Activated naive CD4-positive, alpha-beta T cell treated with anti-CD3 and anti-CD28 coated beads, Interleukin-2, amount 50 U/mL, for 16 hours (primary cell): Measurements from ENCODE around the gene GRIN2C.

Experiments
- DNase-seq: peaks from one replicate; pipeline ENCODE4 v3.0.0-alpha.2; 2020

The GRIN2C gene

DNA sequence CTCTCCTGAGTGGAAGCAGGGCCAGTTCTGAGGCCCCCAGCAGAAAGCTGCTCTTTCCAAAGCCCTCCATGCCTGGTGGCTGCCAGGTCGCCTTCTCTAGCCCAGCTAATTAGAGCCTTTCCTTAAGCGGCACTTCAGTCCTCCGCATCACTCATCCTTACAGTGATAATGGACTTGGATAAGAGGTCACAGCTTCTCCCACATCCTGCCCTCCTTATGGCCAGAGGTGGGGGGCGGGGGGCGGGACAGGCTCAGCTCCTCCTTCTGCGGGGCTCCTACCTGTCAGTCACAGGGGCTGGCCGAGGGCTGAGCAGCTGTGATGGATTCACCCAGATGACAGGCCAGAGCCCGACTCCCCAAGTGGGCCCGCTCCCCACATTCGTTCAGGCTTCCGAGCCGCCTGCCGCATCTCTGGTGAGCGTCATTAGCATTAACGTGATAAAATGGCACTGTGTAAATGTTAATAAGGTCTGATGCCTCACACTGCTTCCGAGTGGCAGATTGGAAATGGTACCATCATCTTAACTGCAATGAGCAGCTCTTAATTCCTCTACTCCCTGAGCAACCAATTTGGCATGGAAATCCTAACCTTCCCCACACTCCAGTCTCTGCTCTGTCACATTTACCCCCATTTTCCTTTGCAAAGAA lies 41.3 kb downstream of the GRIN2C start:
- no peak for DNase-seq

DNA sequence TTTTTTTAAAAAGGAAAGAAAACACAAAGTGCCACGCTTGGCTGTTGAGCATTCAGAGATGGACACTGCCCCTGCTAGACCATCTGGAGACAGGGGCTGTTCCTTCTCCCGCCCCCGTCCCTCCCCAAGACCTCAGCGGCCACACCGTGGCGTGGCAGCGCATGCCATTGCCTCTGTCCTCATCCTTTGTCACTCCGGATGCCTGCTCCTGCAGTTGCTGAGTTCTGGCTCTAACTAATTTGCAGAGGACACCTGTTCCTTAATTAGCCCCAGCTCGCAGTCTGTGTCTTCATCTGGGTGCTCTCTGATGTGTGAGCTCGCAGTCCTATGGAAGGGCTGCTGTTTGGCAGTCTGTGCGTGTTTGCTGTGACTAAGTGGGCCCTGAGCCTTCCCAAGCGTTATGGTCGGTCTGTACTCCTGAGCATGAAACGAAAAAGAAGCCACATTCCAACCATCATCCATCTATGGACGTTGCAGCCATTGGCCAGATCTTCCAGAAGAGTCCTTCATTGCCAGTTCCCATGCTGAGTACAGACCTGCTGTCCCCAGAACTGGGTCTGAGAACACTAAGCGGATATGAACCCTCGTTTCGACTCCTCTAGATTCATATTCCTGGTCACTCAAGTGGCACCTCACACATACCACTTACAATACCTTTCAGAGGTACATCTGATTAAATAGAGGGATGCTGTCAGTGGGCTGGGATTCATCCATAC lies 42.6 kb downstream of the GRIN2C start:
- no peak for DNase-seq

DNA sequence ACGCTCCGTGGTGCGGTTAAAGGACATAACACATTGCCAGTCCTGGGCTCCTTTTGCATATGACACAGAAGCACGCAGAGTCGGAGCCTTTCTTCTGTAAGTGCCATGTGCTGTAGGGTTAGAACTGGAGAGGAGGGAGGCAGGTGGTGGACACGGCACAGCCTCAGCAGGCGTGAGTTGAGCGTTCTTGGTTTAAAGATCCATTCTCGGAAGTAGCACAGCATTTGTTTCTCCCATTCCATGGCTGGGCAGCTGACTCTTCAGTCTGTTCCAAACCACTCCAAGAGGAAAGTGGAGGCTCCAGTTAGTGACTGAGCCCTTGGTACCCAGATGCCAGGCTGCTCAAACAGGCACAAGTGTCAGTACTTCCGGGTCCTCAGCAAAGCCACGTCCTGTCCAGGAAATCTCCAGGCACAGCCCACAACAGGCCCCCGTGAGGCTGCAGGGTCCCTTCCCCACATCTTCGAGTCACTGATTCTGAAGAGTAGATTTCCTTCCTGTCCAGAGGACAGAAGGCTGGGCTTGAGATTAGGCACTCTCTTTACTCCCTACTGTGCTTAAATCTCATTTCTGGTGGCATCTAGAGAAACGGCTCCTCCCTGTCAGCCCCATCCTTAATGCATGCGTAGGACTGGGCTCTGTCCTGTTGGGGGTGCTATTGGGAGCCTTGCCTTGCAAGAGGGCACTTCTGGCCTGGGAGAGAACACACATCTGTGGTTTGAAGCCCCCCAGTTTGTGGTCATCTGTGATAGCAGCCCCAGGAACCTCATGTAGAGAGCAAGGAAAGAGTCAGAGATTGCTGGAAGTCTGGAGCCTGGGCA lies 43.9 kb downstream of the GRIN2C start:
- DNase-seq = no peak

DNA sequence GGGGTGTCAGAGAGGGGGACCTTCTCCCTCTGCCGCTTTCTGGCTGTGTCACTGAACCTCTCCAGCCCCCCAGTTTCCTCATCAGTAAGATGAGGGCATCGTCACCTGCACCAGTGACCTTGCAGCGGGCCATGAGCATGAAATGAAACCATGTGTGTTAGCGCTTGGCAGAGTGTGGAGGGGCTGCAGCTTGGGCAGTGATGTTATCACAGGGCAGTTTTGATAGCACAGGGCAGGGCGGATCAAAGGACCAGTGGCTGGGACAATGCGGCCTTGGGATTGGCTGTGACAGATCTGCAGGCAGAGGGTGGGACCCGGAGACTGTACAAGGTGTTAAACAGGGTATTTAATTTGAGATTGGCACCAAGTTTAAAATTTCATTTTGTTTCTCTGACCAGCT lies 44.6 kb downstream of the GRIN2C start:
- no peak for DNase-seq

DNA sequence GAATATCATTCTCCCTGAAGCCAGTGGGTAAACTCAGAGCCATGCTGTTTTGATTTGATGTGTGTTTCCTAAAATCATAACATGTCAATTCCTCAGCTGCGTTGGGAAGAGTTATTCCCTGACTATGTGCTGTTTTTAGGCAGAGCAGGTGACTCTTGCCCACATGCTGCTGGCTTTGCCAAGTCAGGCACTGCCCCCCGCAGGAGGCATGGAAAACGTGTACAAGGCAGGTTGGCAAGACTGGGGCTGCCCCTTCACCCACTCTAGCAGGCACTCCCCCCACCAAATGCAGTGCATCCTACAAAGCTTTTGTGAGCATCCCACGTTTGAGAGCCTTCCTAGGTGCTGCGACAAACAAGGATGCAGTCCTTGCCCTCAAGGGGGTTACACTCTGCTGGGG lies 45.2 kb downstream of the GRIN2C start:
- no peak for DNase-seq

DNA sequence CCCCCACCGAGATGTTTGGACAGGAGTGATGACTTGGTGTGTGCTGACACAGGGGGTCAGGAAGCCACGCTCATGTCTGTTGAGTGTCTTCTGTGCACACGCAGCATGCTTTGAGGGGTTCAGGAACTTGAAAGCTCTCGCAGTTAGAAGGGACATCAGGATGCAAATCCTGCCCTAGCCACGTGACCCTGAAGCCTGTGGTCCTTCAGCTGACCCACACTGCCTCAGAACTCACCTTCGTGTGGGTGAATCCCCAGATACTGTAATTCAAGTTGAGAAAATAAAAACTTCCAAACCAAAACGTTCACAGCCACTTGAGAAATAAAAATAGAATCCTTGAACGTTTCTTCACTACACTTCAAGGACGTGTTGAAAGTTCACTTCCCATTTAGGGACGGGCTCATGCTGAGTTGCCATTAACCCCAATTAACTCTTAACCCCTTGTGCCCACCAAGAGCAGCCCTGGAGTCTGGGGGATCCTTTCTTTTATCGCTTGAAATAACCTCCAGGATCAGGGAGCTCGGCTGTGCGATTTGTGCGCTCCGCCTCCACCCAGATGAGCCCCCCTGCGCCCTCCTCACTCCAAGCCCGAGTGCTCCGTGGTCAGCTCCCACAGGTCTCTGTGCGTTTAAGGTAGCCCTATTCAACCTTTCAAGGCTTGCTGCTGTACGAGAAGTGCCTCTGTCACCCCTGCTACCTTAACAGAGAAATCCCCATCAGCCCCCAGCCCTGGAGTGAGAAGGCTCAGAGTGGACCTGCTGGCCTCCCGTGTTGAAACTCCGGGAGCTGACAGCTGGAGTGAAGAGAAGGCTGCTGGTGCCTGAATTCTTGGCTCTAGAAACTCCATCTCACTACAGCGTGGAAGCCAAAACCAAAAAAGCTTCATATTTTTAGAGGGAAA lies 47.3 kb downstream of the GRIN2C start:
- no peak for DNase-seq

DNA sequence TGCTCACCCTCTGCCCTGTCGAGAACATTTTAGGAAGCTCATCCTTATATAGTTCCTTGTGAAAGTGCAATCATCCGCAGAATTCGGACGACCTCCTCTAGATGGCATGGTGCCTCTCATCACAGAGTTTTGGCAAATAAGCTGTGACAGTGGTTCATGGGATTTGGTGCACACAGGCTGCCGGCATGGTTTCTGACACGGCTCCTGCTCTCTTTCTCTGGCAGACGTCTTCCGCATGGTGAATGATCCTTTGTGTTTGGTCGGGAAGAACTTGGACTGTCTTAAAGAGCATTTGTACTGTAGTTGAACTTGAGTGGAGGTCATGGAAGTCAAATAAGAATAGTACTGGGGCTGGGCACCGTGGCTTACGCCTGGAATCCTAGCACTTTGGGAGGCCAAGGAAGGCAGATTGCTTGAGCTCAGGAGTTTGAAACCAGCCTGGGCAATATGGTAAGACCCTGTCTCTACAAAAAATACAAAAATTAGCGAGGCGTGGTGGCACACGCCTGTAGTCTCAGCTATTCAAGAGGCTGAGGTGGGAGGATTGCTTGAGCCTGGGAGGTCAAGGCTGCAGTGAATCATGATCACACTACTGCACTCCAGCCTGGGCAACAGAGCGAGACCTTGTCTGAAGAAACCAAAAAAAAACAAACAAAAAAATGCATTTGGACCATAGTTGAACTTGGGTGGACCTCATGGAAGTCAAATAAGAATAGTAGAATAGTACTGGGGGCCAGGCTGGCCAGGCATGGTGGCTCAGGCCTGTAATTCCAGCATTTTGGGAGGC lies 48.8 kb downstream of the GRIN2C start:
- no peak for DNase-seq

DNA sequence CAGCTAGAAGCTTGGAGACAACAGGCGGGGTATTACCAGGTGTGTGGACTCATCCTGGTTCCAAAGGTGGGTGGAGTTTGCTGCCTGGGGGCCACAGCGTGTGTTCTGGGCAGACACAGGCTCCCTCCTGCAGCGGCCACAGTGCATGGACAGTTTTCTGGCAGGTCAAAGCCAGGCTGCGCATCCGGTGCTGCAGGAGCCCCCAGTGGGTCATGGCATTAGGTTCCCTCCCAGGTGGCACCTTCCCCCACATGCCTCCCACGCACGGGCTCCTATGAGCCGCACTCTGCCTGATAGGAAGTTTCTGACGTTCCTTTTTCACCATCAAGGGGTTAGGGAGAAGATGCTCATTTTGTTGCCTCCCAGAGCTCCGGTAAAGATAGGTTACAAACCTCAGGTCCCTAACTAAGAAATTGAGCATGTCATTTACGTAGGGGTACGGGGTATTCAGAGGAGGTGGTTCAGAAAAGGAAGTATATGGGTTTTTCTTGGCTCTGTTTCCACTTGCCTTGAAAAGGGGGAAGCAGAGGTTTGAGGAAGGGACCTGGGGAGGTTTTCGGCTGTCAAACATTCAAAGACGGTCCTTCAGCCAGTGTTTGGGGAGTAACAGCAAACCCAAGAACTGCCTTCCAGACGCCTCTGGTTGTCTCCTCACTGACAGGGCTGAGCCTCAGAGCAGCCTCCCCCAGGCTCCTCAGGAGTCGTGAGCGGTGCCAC lies 50.8 kb downstream of the GRIN2C start:
- no peak for DNase-seq

DNA sequence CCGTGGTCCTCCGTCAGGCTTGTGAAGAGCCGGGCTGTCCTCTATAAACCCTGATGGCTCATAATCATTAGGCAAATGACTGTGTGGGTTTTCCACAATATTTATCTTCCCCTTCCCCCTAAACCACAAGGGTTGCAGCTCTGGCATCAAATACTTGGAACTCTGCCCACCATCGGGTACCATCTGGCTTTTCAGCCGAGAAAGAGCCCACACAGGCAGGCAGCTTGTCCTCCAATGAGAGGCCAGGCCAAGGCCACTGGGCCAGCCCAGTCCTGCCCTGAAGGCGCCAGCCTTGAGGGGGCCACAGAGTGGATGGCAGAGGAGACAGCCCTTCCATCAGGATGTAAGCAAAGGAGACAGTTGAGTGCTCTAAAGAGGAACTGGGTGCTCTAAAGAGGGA lies 51.8 kb downstream of the GRIN2C start:
- no peak for DNase-seq

DNA sequence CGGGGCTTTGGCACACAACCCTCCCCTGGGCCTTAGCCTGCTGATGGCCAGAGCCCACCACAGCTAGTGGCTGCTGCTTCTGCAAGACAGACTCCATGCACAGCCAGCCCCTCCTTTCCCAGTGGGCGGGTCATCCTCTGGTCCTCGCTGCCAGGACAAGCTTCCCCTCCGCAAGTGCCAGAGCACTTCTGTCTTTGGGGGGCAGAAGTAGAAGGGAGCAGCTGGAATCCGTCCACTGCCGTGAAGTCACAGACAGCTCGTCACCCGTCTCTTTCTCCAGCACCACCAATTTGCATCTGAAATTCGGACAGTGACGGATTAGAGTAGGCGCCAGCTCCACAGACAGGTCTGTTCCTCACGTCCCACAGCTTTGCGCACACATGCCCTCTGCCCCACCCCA lies 52.2 kb downstream of the GRIN2C start:
- no peak for DNase-seq

DNA sequence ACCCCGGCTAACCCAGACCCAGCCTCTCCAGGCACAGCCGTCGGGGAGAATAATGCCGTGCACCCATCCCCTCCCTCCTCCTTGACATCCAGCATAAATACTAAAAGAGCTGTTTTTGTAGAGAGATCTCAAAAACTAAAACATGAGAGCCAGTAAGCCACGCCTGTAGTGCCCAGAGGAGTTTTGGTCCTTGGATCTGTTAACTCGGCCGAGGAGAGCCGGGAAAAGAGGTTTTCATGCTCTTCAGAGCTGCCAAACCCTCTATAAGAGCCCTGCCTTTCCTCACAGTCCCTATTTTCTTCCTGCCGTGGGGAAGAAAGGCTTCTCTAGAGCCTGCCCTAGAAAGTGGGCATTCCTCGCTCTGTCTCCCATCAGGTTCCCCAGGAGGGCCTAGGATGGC lies 53.4 kb downstream of the GRIN2C start:
- no peak for DNase-seq

DNA sequence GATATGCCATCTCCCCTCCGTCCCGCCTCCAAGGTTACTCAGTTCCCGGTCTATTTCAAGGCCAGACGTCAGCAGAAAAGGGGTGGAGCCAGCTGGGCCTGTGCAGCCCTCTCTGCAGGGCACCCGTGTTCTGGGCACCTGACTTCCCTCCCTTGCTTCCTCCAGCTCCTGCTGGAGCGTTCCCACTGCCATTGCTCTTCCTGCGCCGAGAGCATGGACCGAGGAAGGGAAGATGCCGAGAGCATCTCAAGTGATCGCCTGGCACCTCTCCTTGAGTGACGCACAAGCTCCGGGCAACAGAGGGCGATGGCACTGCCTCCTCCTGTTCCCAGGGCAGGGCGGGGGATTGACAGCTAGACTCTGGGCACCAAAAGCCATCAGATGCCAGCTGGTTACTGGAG lies 54.1 kb downstream of the GRIN2C start:
- DNase-seq = no peak

DNA sequence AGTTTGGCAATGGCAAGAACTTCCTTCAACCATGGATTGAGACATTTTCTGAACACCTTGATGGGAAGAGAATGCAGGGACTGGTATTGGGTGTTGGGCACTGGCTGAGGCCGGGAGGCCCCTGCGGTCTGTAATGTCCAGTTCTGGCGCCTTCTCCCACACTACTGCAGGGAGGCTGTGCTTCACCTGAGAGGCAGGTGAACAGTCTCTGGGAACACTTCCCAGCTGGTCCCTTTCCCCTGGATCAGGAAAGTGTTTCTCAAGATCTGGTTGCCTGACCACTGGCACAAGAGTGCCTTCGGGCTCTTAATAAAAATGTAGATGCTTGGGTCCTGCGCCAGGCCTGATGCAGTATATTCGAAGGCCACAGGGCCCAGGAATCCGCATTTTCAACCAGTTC lies 55.0 kb downstream of the GRIN2C start:
- no peak for DNase-seq

DNA sequence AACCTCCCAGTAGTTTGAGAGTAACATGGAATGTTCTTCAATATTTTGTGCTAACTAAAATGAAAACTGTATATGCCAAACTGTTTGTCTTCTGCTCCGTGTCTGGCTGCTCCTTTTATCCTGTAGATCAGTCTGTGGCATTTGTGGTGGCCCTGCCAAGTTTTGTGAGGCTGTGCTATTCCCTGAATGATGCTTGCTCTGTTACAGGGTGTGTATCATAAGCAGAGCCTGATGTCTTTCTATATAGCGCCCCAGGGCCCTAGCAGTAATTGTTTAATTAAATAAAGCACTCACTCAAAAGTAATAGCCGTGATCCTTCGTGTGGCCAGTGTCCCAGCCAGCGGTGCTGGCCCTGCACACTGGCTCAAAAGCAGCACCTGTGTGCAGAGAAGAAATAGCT lies 55.7 kb downstream of the GRIN2C start:
- no peak for DNase-seq

DNA sequence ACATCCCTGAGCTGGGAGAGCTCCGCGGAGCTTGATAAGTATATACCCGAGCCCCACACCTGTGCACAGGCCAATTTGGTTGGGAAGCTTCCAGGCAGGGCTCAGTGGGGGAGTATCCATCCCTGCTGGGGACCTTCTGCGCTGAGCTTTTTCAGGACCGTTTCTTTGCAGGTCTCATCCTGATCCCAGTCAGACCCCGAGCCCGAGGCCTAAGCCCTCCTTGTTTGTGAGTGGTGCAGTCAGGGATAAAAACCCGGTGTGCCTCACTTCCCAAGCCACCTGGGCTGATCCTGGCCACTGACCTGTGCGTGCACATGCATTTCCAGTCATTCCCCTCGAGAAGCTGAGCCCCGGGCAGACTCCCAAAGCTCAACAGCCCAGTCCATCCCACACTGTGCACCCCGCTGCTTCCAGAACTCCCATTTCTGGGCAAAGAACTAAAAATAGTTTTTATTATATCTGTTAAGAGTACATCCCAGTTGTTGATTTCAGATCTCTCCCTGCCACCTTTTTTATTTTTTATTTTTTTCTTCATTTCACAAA lies 56.2 kb downstream of the GRIN2C start:
- DNase-seq = no peak

DNA sequence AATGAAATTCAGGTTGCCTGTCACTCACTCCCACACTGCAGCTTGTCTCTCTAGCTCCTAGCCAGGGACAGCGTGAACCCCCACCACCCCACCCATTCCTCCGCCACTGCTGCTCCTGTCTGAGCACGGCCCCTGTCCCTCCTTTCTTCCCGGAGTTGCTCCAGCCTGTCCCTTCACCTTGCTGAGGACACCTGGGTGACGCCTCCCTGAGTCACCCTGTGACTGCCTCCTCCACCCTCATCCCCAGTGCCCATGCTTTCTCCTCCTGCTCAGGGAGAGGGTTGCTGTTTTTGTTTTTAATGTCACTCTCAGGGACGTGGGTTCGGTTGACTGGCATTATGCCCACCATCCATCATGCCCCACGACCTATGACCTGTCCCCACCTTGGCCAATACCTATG lies 57.8 kb downstream of the GRIN2C start:
- no peak for DNase-seq

DNA sequence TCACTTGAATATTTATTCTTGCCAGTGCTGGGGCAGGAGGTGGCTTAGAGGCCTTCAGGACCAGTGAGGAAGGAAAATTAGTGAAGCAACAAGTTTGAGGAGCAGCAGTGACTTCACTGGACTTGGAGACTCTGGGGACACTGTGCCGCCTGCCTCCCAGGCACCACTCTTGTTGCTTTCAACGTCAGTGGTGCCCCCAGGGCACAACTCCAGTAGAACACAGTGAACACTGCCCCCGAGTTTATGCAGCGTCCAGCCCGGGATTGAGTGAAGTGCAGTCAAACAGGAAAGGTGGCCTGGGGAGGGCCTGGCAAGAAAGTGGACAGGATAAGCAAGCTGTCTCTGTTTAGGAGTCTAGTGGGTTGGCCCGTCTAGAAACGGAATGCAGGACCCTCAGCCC lies 59.2 kb downstream of the GRIN2C start:
- no peak for DNase-seq

DNA sequence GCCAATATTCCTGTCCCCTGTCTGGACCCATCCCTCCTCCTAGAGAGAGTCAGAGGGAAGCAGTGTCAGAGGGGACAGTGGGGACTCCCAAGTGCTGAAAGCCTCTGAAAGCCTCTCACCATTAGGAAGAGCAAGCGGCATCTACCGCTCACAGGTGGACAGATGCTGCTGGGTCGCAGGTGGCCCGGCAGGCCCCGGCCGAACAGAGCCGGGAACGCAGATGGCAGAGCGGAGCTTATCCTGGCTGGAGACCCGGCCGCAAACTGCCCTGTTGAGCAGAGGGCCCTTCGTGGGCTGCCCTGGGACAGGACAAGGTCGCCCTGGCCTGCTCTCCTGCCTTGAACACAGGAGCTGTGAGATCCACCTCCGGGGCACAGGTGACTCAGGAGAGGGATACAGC lies 60.6 kb downstream of the GRIN2C start:
- no peak for DNase-seq

DNA sequence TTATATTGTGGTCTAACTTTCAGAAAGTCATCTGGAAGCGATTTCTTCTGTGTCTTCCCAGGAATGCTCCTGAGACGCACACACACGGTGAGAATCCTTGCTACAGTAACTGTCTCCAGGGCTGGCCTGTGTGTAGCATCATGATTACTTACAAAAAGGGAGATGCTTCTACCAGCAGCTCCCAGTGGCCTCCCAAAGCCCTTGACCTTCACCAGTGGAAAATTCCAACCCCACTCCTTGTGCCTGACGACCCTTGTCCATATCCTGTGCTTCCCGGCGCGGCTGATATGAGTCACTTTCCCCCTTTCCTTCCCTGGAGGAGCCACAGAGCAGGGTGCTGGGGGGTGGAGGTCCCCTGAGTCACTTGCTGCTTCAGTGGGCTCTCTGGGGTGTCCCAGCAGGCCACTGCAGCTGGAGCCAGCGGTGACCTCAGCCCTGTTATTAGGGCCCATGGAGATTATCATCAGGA lies 61.4 kb downstream of the GRIN2C start:
- no peak for DNase-seq

DNA sequence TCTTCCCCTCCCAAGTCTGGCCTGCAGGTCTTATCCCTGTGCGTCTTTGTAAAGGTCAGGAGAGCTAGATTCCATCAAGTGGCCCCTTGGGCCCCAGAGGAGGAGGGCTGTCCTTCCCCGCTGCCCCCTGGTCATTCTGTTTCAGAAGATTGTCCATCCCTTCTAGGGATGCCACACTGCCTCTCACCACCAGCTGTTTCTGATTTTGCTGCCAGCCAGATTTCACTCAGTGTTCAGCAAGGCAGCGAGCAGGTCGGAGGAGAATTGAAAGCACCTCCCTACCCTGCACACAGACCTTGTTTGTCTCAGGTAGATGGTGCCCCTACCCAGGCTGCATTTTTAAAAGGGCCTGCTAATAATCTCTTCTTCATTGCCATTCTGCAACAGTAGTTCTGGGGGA lies 61.9 kb downstream of the GRIN2C start:
- DNase-seq = no peak

DNA sequence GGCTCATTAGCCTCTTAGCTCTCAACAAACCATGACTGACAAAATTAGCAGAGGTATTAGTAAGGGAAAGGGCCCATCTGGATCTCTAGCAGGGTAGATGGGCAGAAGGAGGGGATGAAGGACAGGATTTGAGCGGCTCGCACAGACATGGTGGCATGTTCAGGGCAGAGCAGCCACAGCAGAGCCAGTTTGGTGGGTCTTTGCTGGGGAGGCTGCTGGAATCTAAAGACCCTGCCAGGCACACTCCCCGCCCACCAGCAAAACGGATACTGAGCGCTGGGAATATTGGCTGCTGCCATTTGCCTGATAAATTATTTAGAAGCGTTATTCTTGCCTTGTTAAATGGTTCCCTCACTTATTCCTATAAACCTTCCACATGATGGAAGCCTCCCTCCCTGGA lies 62.8 kb downstream of the GRIN2C start:
- DNase-seq = no peak
